C4-2B (cell line): ENCODE results near the gene GEN1.

Experiments used
- H3K27ac ChIP-seq: fragments of 450-650 bp; 2 replicates; pipeline ENCODE4 v1.5.1; 2017
- CTCF ChIP-seq: fragments of 450-650 bp; conservative IDR thresholded peaks from 2 replicates; pipeline ENCODE4 v1.5.1; 2017; ENCODE audit warnings: mild to moderate bottlenecking
- ZFX ChIP-seq: fragments of 450-650 bp; IDR thresholded peaks from 2 replicates; pipeline ENCODE4 v1.6.1; 2017

The GEN1 gene

DNA sequence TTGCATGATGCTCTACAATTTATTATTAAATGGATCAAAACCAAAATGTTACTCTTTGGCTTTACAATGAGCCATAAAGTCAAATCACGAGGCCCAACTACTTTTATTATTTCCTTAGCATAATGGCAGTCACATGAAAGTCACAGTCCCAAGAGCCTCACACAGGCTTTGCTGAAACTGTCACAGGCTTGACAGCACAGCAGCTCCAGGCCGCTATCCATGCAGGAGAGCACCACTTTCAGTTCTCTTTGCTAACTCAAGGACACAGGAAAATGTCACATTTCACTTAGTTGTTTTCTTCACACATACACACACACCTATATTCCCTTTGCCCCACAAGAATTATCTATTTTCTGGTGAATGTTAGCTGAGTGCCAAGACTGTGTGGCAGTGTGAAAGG lies 51.2 kb downstream of the GEN1 start:
- no peak overlapping the region for H3K27ac ChIP-seq
- TF ChIP-seq CTCF (no peak), ZFX (no peak)

DNA sequence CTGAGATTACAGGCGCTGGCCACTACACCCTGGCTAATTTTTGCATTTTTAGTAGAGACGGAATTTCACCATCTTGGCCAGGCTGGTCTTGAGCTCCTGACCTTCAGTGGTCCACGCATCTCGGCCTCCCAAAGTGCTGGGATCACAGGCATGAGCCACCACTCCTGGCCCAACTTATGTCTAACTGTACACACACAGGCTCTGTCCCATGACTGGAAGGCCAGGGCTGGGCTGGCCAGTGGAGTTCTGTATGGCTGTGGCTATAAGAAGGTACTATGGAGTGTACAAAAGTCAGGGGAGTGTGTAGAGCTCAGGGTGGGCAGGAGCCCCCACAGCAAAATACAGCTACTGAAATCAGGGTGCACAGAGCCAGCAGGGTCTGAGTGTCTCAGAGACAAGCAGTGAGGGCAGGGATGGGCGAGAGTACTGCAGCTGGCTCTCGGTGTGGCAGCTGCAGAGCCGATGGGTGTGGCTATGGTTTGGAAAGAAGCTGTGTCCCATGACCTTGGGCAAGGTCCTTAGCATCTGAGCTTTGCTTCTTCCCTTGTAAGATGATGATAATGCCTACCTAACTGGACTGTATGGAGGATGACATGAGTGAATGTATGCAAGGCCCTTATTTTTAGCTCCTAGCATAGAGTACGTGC lies 51.9 kb downstream of the GEN1 start:
- no peak for TF ChIP-seq ZFX
- TF ChIP-seq CTCF = no peak
- no peak overlapping the region for H3K27ac ChIP-seq

DNA sequence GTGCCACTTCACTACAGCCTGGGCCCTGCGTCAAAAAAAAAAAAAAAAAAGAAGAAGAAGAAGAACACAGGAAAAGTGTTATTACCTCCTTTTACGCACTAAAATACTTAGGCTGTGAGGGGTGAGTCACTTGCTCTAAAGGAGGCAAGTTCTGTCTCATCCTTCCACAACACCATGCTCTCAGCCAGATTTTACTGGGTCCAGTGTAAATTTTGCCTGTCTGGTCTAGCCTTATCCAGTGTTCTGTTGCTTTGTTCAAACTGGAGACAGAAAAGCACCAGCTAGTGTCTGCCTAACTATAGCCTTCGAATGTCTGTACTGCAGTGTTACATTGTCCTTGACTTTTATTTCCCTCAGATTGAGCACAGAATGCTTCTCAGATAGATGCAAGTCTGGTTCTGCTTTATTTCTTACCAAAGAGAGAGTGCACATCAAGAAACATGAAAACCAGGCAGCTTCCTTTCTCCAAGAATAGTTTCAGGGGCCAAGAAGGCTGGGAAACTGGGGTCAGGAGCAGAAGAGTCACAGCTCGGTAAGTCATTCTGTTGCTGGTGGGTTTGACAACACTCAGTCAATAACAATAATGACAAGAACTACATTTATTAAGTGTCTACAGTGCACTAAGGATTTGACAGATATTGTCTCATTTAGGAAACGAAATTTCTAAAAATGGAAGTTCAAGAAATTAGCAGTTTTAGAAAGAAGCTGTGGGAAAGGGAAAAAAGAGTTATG lies 59.2 kb downstream of the GEN1 start:
- H3K27ac ChIP-seq = no peak overlapping the region
- no peak for TF ChIP-seq CTCF
- TF ChIP-seq ZFX = no peak

DNA sequence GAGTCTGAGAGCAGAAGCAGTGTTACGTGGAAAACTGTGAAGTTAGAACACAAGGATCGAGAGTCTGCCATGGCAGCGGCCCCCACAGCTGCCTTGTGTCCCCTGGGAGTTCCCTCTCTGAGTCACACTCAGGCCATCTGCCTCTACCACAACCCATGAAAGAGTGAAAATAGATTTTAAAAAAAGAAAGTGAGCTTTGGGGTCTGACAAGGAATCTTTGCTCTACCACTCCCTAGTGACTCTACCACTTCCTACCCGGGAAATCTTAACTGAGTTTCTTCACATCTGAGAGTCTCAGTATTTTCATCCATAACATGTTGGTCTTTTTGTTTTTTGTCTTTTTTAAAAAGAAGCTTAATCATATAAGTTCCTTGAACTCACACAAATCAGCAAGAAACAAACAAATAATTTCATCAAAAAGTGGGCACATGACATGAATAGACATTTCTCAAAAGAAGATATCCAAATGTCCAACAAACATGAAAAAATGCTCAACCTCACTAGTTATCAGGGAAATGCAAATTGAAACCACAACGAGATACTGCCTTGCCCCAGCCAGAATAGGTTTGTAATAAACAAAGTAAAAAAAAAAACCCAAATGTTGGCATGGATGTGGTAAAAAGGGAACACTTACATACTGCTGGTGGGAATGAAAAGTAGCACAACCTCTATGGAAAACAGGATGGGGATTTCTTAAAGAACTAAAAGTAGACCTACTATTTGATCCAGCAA lies 60.0 kb downstream of the GEN1 start:
- H3K27ac ChIP-seq = no peak overlapping the region
- TF ChIP-seq CTCF = no peak
- TF ChIP-seq ZFX = no peak

GRCh38 chr2:17814601-17815000 lies 60.7 kb downstream of the GEN1 start:
- H3K27ac ChIP-seq = no peak overlapping the region
- TF ChIP-seq CTCF (no peak), ZFX (no peak)

DNA sequence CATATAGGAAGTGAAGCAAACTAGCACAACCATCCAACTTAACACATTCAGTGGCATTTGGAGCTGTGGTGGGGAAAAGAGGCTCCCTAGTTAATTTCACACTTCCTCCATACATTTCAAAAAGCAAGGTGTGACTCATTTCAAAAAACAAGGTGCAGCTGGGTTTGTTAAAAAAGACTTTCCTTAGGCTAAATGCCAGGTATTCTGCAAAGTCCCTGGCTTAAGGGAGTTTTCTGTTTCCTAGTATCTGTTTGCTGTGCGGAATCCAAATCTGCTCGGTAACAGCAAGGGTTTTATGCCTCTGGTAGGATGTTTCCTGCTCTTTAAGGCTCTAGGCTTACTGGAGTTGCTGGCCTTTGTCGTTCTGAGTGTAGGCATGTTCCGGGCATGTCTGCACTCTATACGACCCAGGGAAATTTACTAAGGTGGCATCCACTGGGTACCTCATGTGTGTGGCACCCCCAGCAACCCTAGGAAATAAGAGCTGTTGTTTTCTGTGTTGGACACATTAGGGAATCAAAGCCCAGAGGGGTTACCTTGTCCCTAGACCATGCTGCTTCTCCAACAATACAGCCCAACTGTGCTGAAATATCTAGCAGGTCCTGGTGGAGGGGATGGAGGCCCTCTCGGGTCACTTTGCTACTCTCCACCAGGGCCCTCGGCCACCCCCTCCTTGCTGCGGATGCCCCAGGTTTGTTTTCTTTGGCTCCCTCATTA lies 61.7 kb downstream of the GEN1 start:
- TF ChIP-seq ZFX = no peak
- TF ChIP-seq CTCF = no peak
- no peak overlapping the region for H3K27ac ChIP-seq
